Fibroblast of skin of left quadriceps (primary cell): ENCODE results near the gene CASTOR1.

Experiments used
- DNase-seq, 2 experiments: peaks; one replicate each; pipeline ENCODE4 v3.0.0-alpha.2; 2013; ENCODE audit warnings: low read depth in 2 of 2

Gene CASTOR1

GRCh38 chr22:30265823-30266444 is 23.4 kb downstream of the CASTOR1 start:
- DNase-seq, result no peak

DNA sequence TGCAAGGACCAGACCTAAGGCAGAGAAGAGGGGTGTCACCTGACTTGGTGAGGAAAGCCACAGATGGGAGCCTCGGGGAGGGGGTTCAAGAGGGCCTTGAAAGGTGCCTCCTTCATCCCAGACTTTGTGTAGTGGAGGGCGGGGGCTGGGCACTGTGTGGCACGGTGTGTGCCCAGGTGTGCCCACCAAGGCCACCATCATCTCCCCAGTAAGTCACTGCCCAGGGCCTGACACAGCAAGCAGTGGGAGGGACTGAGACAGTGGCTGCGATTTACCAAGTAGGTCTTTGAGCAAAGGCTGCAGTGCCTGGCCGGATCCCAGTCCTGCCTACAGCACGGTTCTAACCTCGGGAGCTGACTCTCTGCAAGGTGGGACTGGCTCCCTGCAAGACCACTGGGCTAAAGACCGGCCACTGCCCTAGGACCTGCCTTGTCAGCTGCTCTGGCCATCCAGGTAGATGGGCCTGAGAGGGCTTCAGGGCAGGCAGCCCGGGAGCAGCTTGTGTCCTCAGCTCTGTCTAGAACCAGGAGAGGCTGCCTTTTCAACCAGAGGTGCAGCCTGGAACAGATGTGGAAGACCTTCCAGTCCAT is 24.1 kb downstream of the CASTOR1 start:
- no peak for DNase-seq

GRCh38 chr22:30263883-30264282 is 25.4 kb downstream of the CASTOR1 start:
- DNase-seq, result no peak

- DNase-seq, result no peak
Measured at GRCh38 chr22:30262917-30263741, 26.2 kb downstream of the CASTOR1 start.

GRCh38 chr22:30262112-30262511 is 27.2 kb downstream of the CASTOR1 start:
- no peak for DNase-seq

- DNase-seq, result no peak
Measured at GRCh38 chr22:30261134-30261533, 28.2 kb downstream of the CASTOR1 start.

GRCh38 chr22:30260682-30261081 is 28.6 kb downstream of the CASTOR1 start:
- no peak for DNase-seq

DNA sequence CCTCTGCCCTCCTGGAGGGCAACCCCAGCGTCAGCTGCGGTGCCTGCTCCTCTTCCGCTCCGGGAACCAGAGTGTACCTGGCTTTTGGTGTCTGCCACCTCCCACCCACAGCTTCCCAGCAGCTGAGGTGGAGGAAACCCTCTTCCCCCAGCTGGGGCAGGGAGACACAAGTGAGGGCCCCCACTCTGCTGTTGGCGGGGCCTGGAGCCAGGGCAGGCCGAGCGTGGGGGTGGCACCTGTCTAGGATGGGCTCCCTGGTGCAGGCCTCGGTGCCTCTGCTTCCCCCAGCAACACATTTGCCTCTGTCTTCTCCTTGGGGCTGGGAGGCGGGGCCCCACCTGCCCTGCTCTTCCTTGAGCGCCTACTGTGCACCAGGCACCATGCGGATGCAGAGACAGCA is 29.0 kb downstream of the CASTOR1 start:
- DNase-seq, result no peak

- DNase-seq, result no peak
Measured at GRCh38 chr22:30254314-30254713, 35.0 kb downstream of the CASTOR1 start.

- peak in 1 of 2 experiments; percentile 31 for DNase-seq
Measured at GRCh38 chr22:30253205-30253852, 36.0 kb downstream of the CASTOR1 start.

DNA sequence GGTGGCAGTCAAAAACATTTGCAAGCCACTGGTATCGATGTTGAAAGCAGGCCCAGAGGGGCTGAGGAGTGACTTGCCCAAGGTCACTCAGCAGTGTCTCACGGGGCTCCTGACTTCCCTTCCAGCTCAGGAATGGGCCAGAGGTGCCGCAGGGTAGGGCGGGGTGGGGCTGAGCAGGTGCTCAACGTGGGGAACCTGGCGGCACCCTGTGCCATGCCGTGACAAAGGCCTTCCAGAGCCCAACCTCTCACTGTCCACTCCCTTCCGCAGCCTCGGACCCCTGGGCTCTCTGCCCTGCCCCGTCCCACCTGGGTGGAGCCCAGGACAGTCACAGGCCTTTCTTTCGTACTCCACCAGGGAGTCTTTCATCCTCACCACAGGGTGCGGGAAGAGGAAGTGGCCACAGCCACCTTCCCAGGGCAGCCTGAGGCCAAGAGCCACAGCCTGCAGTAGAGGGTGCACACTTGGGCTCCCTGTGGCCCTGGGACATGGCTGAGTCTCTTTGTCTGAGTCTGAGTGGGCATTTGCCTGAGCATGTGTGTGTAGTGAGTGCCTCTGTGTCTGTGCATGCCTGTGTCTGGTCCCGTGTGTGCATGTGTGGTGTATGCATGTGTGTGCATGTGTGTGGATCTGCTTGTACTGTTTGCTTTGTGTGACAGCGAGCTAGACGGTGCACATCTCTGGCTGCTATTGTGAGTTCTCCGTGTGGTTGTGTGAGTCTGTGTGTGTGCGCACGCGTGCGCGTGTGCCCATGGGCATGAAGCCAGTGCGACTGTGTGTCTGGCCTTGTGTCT is 36.7 kb downstream of the CASTOR1 start:
- no peak for DNase-seq

- DNase-seq, result no peak
Measured at GRCh38 chr22:30251711-30252110, 37.6 kb downstream of the CASTOR1 start.

DNA sequence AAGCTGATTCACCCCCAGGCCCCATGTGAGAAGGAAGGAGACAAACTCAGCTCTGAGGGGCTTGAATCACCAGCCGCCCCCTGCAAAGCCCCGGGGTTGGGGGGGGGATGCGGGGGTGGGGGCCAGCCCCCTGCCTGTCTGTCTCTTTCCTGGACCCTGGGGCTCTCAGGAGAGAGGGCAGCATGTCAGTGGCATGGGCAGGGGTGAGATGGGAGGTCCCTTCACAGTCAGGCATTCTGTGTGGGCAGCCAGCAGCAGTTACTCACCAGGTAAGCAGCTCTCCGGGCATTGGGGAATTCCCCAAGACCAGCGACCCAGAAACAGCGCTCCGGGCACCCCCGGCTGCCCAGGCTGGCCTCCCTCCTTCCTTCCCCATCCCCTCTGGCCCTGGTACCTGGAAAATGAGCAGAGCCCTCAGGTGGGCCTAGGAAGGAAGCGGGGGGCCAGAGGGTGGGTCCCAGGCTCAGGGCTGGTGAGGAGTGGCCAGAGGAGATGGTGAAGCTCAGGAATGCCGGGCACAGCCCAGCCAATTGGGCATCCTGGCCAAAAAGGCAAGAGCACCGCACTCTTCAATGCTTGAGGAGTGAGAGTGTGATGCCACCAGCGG is 38.5 kb downstream of the CASTOR1 start:
- DNase-seq, result no peak

DNA sequence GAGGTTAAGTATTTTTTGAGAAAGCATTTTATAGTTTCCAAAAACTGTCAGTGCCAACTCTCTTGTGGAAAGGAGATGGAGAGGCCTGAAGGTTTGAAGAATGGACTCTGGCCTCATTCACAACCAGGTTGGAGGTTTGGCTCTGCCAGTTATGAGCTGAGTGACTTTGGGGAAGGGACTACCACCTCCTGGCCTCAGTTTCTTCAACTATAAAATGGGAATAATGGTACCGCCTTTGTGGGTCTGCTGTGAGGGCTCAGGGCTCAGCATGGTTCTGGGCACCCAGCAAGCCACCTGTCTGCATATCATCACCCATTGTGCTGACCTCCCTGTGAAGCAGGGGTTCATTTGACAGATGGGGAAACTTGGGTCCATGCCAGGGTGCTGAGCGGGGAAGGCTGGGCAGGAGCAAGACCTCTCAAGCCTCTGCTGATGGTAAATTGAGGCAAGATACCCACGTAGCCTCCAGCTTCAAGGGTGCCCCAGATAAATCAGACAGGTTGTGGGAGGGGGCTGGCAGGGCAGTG is 39.2 kb downstream of the CASTOR1 start:
- DNase-seq, result no peak

DNA sequence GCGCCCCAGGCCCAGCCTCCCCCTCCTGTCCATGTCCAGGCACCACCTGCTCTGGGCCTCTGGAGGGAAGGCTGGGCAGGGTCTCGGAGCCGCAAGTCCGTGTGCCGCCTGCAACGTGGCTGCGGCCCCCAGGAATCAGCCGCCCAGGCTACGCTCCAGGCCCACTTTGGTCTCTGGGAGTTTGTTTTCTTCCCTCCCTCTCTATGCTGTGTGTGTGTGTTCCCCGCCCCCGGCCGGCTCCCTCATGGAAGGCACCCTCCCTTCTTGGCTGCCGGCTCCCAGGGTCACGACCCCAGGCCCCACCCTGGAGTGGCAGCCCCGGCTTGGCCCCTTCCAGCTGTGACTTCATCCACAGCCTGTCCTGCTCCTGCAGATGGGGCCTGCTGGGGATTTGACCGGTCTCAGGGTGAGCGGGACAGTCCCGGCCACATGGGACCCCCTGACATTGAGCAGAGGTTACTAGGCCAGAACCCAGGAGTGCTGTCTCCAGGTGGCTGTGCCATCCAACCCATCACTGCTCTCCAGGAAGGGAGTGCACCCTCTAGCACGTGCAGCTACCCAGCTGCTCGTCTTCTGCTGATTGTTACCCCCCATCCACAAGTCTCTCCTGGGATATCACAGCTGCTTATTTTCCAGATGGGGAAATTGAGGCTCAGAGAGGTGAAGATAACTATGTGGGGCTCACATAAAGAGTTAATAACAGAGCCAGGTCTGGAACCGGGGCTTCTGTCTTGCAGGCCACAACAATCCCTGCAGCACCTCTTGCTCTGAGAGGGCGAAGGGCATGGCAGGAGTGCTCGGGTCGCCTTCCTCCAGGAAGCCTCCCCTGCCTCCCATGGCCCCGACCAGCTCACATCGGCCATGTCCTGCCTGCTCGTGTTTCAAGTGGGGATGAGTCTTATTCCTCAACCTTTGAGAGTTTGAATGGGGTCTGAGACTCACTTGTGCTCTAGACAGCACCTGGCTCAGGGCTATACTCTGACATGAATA is 40.0 kb downstream of the CASTOR1 start:
- no peak for DNase-seq

DNA sequence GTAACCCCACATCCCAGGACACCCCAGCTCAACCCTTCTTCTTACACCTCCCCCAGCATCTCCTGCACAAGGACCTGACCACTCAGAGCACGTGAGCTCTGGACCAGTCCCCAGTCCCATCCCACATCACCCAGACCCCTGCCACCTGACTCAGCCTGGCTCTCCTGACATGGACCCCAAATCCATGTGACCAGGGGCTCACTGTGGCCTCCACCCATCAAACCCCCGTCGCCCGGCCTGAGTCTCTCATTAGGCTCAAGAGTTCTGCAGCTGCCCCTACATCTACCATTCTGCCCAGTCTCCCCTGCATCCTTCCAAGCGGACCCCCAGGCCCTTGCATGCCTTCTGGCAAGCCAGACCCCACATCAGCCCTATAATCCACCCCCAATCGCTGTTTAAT is 40.8 kb downstream of the CASTOR1 start:
- DNase-seq, result no peak

- DNase-seq, result no peak
Measured at GRCh38 chr22:30247974-30248373, 41.3 kb downstream of the CASTOR1 start.

DNA sequence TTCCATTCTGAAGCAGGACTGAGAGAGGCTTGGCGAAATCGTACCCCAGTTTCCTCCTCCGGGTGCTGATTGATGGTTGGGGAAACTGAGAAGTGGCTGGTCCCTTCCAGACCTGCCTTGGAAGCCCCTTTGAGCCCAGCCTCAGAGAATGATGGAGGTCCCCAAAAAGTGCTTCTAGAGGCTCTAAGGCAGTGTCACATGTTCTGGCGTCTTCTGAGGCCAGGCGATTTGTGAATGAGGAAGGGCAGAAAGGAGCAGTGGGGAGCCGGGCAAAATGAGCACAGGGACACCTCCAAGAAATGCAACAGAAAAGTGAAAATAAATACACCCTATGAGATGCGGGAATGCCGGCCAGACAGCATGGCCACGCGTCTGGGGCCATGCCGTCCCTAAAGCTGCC is 41.7 kb downstream of the CASTOR1 start:
- no peak for DNase-seq

GRCh38 chr22:30246814-30247376 is 42.4 kb downstream of the CASTOR1 start:
- no peak for DNase-seq
